ENCODE measurements around the gene ACD.

- TF ChIP-seq CTCF (conservative IDR thresholded peaks at IDR 0.05) (no peak), ZFX (IDR thresholded peaks at IDR 0.05) (no peak)
Observed at GRCh38 chr16:67694611-67695010, 34.6 kb upstream of the ACD start.

Measured in C4-2B (cell line).